Astrocyte of the spinal cord (primary cell): ENCODE measurements around the gene CKS1B.
A peak's percentile ranks its signal among the peaks of the same experiment; 100 is the strongest.
"Not testable (repeated sequence)": the region's sequence is repeated elsewhere in the genome, so short reads cannot be mapped to it uniquely, and the experiment has no call there.

Experiments used
- DNase-seq: peaks from one replicate; pipeline ENCODE4 v3.0.0; 2011; ENCODE audit warnings: low read depth, low spot score
- H3K4me3 ChIP-seq: 2 replicates; pipeline ENCODE4 v1.5.1; 2011; ENCODE audit warnings: low read depth, mild to moderate bottlenecking, low read length, moderate library complexity
- in situ Hi-C: cut with HindIII; loops from 2 replicates; pipeline ENCODE4 v1.10.0; 2017; ENCODE audit warnings: low sequenced_read_pairs
- TF ChIP-seq, protein P1 (sequence below): IDR thresholded peaks from 2 replicates; pipeline ENCODE4 v1.5.1; 2012; ENCODE audit warnings: low read depth, mild to moderate bottlenecking, low read length, inconsistent platforms

Gene CKS1B

DNA sequence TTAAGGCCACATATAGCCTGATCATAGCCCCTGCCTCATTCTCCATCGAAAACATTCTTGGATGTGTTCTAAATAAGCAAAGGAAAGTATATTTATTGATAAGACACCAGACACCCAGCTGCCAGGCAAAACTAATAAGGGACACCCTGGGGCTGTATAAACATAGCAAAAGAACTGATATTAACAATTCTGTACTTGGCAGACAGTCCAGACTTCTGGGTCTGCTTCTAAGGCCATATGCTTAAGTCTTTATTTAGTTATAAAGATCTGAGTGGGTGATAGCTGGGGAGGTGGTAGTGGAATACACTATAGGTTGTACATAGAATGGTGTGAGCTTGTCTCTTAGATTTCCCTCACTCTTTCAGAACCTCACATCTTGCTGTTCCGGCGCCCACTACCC is 3.9 kb downstream of the CKS1B start:
- in situ Hi-C loops: no loop called here
- no peak for DNase-seq
- TF ChIP-seq, protein P1, sequence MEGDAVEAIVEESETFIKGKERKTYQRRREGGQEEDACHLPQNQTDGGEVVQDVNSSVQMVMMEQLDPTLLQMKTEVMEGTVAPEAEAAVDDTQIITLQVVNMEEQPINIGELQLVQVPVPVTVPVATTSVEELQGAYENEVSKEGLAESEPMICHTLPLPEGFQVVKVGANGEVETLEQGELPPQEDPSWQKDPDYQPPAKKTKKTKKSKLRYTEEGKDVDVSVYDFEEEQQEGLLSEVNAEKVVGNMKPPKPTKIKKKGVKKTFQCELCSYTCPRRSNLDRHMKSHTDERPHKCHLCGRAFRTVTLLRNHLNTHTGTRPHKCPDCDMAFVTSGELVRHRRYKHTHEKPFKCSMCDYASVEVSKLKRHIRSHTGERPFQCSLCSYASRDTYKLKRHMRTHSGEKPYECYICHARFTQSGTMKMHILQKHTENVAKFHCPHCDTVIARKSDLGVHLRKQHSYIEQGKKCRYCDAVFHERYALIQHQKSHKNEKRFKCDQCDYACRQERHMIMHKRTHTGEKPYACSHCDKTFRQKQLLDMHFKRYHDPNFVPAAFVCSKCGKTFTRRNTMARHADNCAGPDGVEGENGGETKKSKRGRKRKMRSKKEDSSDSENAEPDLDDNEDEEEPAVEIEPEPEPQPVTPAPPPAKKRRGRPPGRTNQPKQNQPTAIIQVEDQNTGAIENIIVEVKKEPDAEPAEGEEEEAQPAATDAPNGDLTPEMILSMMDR: no peak
- no peak overlapping the region for H3K4me3 ChIP-seq

DNA sequence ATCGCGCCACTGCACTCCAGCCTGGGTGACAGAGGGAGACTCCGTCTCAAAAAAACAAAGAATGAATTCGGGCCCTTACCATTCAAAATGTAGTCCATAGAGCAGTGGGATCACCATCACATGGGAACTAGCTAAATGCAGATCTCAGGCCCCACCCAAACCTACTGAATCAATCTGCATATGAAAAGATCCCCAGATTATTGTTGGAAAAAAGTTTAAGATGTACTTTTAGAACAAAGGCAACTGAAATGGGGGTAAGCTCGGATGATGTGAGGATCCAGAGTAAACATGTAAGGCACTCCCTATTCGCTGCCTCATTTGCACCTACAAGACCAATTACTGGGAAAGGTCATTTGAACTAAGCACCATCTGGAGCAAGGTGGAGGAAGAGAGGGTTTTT is 7.9 kb downstream of the CKS1B start:
- TF ChIP-seq, protein P1: no peak
- no peak for DNase-seq
- H3K4me3 ChIP-seq: peak overlapping the region; percentile 34
- in situ Hi-C loops: no loop called here

DNA sequence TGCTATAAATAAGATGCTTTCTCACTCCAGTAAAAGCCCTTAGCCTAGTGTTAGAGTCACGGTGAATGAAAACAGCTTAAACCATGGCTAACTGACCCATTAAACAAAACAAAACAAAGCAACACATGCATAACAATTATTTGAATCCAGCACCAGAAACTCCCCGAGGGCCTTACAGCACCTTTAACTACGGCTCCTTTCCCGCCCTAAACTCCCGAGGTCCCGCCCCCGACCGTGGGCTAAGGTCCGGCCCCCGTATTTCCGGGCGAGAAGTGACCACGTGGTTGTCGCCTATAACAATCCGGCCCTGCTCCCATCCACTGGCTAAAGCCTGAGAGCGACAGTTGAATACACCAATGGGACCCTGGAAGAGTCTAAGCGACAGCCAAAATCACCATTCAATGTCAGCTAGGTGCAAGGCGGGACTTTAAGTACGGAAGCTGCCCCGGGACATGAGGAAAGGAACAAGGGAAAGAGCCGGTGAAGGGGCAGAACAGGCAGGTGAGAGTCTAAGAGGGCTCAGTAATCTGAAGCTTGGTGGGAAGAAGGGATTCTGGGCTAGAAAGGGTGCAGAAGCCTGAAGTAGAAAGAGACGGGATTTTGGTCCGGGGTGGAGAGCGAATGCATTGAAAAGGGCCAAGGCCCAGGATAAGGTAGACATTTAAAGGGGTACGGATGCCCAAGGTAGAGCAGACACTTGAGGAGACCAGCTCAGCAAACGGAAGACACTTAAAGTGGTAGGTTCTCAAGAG is 8.6 kb downstream of the CKS1B start, which contains the start of gene FLAD1:
Gene FLAD1 (plus strand): TSS at position 448 of the 752 bp plus-strand sequence. CDS start 351 bp downstream, outside the sequence.
- in situ Hi-C loops: no loop called here
- H3K4me3 ChIP-seq: peak within 1 kb of the TSS; percentile 98
- TF ChIP-seq, protein P1: no peak
- peak; percentile 100 for DNase-seq

DNA sequence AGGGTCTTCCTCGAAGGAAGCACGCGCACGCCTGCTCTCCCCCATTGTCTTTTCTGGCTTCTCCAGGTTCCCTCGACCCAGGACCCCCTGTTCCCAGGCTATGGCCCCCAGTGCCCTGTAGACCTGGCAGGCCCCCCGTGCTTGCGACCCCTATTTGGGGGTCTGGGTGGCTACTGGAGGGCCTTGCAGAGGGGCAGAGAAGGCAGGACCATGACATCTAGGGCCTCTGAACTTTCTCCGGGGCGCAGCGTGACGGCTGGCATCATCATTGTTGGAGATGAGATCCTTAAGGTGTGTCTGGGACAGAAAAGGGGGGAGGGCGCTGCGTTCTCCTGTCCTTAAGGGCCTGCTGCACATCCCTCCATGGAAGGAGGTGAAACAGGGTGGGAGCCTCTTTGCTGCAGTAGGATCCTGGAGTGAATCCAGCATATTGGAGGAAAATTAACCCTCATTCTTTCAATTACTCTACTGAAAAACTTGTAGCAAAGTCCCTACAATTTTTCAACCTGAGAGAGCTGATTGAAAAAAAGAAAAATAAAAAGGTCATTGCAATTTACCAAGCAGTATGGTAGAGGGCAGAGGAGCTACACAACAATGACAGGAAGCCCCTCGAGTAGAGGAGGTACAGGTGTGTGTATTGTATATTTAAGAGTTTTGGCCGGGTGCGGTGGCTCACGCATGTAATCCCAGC is 9.4 kb downstream of the CKS1B start:
- TF ChIP-seq, protein P1: no peak
- no peak for DNase-seq
- in situ Hi-C loops: no loop called here

GRCh38 chr1:154986736-154987135 is 12.3 kb downstream of the CKS1B start:
- in situ Hi-C loops, DNase-seq, H3K4me3 ChIP-seq: not testable (repeated sequence)

More for the DNA sequence above, 9.4 kb downstream of the CKS1B start:
- H3K4me3 ChIP-seq: peak overlapping the region; percentile 98

GRCh38 chr1:154987326-154987725 is 12.8 kb downstream of the CKS1B start:
- in situ Hi-C loops: no loop called here
- no peak overlapping the region for H3K4me3 ChIP-seq
- TF ChIP-seq, protein P1: no peak
- DNase-seq: no peak
